HEK293 (cell line): ENCODE measurements around the gene ARAP3.
A peak's percentile ranks its signal among the peaks of the same experiment; 100 is the strongest.

Source experiments
- CTCF ChIA-PET: fragments of 350-600 bp; formaldehyde crosslinking; extraction: SDS; loops from one replicate; lab custom pipeline; 2021; ENCODE audit warnings: antibody characterized with exemption; lab: Yijun Ruan, JAX
- POLR2A ChIA-PET: fragments of 300-600 bp; formaldehyde crosslinking; extraction: SDS; loops from one replicate; lab custom pipeline; 2020; ENCODE audit warnings: antibody characterized with exemption, inconsistent platforms; lab: Yijun Ruan, JAX
- H3K27ac ChIP-seq: fragments of 200-500 bp; sonication (Bioruptor generic); 2 replicates; pipeline ENCODE4 v1.5.1; 2014; ENCODE audit warnings: low read depth, low read length, control low read depth, inconsistent platforms; ENCODE audit errors: extremely low read depth
- H3K36me3 ChIP-seq, 2 experiments: fragments of 200-500 bp in 1 of 2; sonication (Bioruptor generic) in 1 of 2; 1 replicate in 1 of 2; 2 replicates in 1 of 2; pipeline ENCODE4 v1.5.1; 2014 to 2017; ENCODE audit warnings: inconsistent platforms in 2 of 2, low read length in 2 of 2; ENCODE audit not compliant: control insufficient read depth in 2 of 2, insufficient read depth in 1 of 2
- H3K4me1 ChIP-seq: fragments of 200-500 bp; sonication (Bioruptor generic); 2 replicates; pipeline ENCODE4 v1.5.1; 2014; ENCODE audit warnings: mild to moderate bottlenecking, low read length, inconsistent platforms; ENCODE audit not compliant: control insufficient read depth, insufficient read depth
- H3K4me3 ChIP-seq: 2 replicates; pipeline ENCODE4 v1.5.1; 2011; ENCODE audit warnings: low read depth, mild to moderate bottlenecking, control low read depth, low read length, moderate library complexity
- H3K9me3 ChIP-seq: fragments of 200-500 bp; sonication (Bioruptor generic); 2 replicates; pipeline ENCODE4 v1.5.1; 2014; ENCODE audit warnings: low read depth, low read length, inconsistent platforms; ENCODE audit not compliant: control insufficient read depth, insufficient read depth
- KLF9 ChIP-seq: fragments of 450-650 bp; formaldehyde crosslinking; IDR thresholded peaks from 2 replicates; pipeline ENCODE4 v1.5.1; 2016; ENCODE audit warnings: missing biosample characterization, missing genetic modification characterization, low read depth
- SALL2 ChIP-seq: fragments of 450-650 bp; formaldehyde crosslinking; IDR thresholded peaks from 2 replicates; pipeline ENCODE4 v1.5.0; 2017; ENCODE audit warnings: missing biosample characterization, mild to moderate bottlenecking, missing genetic modification characterization, borderline replicate concordance
- SP7 ChIP-seq: fragments of 450-650 bp; formaldehyde crosslinking; IDR thresholded peaks from 2 replicates; pipeline ENCODE4 v1.5.1; 2016; ENCODE audit warnings: missing biosample characterization, missing genetic modification characterization
- TCF7L2 ChIP-seq: IDR thresholded peaks from 2 replicates; pipeline ENCODE4 v1.6.1; 2011; ENCODE audit warnings: low read depth, mild to moderate bottlenecking, inconsistent platforms, low read length, moderate library complexity, borderline replicate concordance
- YY1 ChIP-seq: fragments of 450-650 bp; formaldehyde crosslinking; IDR thresholded peaks from 2 replicates; pipeline ENCODE4 v1.5.1; 2018; ENCODE audit warnings: missing biosample characterization, missing genetic modification characterization
- ZBTB7A ChIP-seq: fragments of 450-650 bp; formaldehyde crosslinking; IDR thresholded peaks from 2 replicates; pipeline ENCODE4 v1.5.1; 2016; ENCODE audit warnings: low read depth, missing biosample characterization, missing genetic modification characterization
- ZEB2 ChIP-seq: fragments of 450-650 bp; formaldehyde crosslinking; IDR thresholded peaks from 2 replicates; pipeline ENCODE4 v1.5.1; 2016; ENCODE audit warnings: missing biosample characterization, missing genetic modification characterization
- ZFHX2 ChIP-seq: fragments of 450-650 bp; formaldehyde crosslinking; conservative IDR thresholded peaks from 2 replicates; pipeline ENCODE4 v1.5.1; 2016; ENCODE audit warnings: missing biosample characterization, missing genetic modification characterization
- ZFP41 ChIP-seq: fragments of 450-650 bp; formaldehyde crosslinking; IDR thresholded peaks from 2 replicates; pipeline ENCODE4 v1.5.1; 2016; ENCODE audit warnings: missing biosample characterization, missing genetic modification characterization, borderline replicate concordance
- ZFP69B ChIP-seq: fragments of 450-650 bp; formaldehyde crosslinking; IDR thresholded peaks from 2 replicates; pipeline ENCODE4 v1.5.1; 2016; ENCODE audit warnings: missing biosample characterization, missing genetic modification characterization
- ZNF132 ChIP-seq: fragments of 450-650 bp; formaldehyde crosslinking; IDR thresholded peaks from 2 replicates; pipeline ENCODE4 v1.5.1; 2017; ENCODE audit warnings: missing biosample characterization, missing genetic modification characterization, borderline replicate concordance
- ZNF19 ChIP-seq: fragments of 450-650 bp; formaldehyde crosslinking; IDR thresholded peaks from 2 replicates; pipeline ENCODE4; 2016; ENCODE audit warnings: missing biosample characterization, missing genetic modification characterization, low read depth
- ZNF221 ChIP-seq: fragments of 450-650 bp; formaldehyde crosslinking; IDR thresholded peaks from 2 replicates; pipeline ENCODE4 v1.5.1; 2017; ENCODE audit warnings: missing biosample characterization, missing genetic modification characterization, borderline replicate concordance
- ZNF621 ChIP-seq: fragments of 450-650 bp; formaldehyde crosslinking; IDR thresholded peaks from 2 replicates; pipeline ENCODE4 v1.5.1; 2017; ENCODE audit warnings: missing biosample characterization, missing genetic modification characterization
- ZNF629 ChIP-seq: fragments of 450-650 bp; formaldehyde crosslinking; IDR thresholded peaks from 2 replicates; pipeline ENCODE4 v1.5.1; 2017; ENCODE audit warnings: missing biosample characterization, missing genetic modification characterization
- ZNF707 ChIP-seq: fragments of 450-650 bp; formaldehyde crosslinking; IDR thresholded peaks from 2 replicates; pipeline ENCODE4 v1.5.1; 2016; ENCODE audit warnings: missing biosample characterization, missing genetic modification characterization
- ZNF791 ChIP-seq: fragments of 450-650 bp; formaldehyde crosslinking; IDR thresholded peaks from 2 replicates; pipeline ENCODE4 v1.5.1; 2016; ENCODE audit warnings: missing biosample characterization, missing genetic modification characterization
- ZSCAN30 ChIP-seq: fragments of 450-650 bp; IDR thresholded peaks from 2 replicates; pipeline ENCODE4 v1.5.1; 2018; ENCODE audit warnings: missing biosample characterization, mild to moderate bottlenecking, missing genetic modification characterization, moderate library complexity
- TF ChIP-seq, protein P1 (sequence below): fragments of 450-650 bp; formaldehyde crosslinking; IDR thresholded peaks from 2 replicates; pipeline ENCODE4 v1.5.1; 2016; ENCODE audit warnings: missing biosample characterization, missing genetic modification characterization
- TF ChIP-seq, protein P2 (sequence below): fragments of 450-650 bp; formaldehyde crosslinking; IDR thresholded peaks from 2 replicates; pipeline ENCODE4 v1.5.1; 2017; ENCODE audit warnings: missing biosample characterization, missing genetic modification characterization
- TF ChIP-seq, protein P3 (sequence below): fragments of 450-650 bp; formaldehyde crosslinking; IDR thresholded peaks from 2 replicates; pipeline ENCODE4 v1.5.1; 2016; ENCODE audit warnings: missing biosample characterization, missing genetic modification characterization, low read depth

The ARAP3 gene

DNA sequence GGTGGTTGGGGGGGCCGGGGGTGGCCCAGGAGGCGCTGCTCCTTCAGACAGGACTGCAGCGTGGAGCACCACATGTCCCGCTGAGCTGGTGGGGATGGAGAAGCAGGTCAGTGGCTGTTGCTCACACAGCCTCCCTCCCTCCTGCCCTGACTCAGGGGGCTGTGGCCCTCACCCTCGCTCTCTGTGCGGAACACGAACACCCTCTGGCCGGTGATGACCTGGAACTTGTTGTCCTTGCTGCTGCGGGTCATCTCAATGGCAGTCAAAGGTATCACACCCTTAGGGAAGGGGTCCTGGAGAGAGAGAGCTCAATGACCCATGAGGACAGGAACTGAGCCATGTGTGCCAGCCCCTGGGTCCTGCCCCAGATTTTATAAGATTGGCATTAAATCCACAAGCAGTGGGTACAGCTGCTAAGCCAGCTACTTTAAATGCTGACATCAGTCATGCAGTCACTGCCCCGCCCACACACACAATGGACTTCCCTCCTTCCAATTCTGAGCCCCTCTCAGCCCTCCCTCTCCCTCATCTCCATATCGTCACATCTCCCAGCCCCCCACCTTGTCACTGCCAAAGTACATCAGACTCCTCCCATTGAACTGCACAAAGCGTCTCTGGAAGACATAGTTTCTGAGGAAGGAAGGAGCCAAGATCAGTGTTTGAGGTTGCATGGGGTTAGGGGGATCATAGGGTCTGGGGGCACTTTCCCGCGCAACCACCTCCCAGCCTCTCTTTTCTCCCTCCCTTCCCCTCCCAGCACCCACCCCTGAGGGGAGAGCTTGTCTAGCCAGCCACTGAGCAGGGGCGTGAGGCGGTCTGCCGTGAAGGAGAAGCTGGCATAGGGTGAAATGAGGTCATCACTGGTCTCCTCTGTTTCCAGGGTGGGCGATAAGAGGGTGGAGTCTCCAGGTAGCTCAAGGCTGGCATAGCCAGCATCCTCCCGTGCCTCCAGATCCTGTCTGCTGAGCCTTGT lies 8.9 kb downstream of the ARAP3 start (continued):
- TF ChIP-seq ZNF221 = no peak
- no peak for TF ChIP-seq ZNF621
- TF ChIP-seq ZFHX2 (tag by site-specific recombination) = peak; percentile 81
- TF ChIP-seq, protein P1, sequence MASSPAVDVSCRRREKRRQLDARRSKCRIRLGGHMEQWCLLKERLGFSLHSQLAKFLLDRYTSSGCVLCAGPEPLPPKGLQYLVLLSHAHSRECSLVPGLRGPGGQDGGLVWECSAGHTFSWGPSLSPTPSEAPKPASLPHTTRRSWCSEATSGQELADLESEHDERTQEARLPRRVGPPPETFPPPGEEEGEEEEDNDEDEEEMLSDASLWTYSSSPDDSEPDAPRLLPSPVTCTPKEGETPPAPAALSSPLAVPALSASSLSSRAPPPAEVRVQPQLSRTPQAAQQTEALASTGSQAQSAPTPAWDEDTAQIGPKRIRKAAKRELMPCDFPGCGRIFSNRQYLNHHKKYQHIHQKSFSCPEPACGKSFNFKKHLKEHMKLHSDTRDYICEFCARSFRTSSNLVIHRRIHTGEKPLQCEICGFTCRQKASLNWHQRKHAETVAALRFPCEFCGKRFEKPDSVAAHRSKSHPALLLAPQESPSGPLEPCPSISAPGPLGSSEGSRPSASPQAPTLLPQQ (tag by site-specific recombination) = no peak
- TF ChIP-seq ZFP41 (tag by site-specific recombination) = no peak
- TF ChIP-seq SP7 (tag by site-specific recombination) = no peak
- no peak for TF ChIP-seq KLF9 (tag by site-specific recombination)
- no peak for TF ChIP-seq ZNF707 (tag by site-specific recombination)
- no peak for TF ChIP-seq ZNF19 (tag by site-specific recombination)
- no peak for TF ChIP-seq SALL2 (tag by site-specific recombination)
- TF ChIP-seq ZSCAN30 = no peak
- 0 out of 2 replicates have a peak, but pooled peaks have one; percentile 33 for TF ChIP-seq ZNF629 (tag by site-specific recombination)

DNA sequence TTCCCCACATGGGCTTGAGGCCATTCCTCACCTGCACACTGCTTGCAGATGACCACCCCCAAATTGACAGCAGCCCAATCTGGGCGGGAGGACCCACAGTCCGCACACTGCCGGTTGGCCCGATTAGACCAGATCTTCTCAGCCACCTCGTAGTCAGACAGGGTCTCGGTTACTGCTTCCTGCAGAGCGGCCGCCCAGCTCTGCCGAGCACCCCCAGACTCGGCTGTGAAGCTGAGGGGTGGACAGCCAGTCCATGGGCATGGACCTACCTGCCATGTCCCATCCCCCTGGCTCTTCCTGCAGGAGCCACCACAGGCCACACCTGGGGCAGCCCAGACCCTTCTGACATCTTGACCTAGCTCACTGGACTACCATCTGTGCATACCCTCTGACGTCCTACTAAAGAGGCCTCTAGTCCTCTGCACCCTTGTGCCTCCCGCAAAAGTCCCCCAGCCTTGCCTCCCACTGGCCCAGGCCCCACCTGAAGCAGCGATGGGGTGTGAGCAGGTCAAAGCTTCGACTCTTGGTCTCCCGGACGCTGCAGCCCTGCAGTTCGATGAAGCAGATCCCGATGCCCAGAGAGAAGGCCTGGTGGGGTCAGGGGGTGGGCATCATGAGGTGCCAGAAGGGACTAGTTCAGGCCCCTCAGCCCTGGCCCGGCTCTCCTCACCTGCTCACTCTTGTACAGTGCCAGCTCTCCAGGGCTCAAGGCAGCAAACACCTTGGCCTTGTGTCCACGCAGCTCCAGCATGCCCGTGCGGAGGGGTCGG lies 9.8 kb downstream of the ARAP3 start:
- no peak overlapping the region for H3K4me3 ChIP-seq
- CTCF ChIA-PET = interaction anchor here (0.5 to 1.2 kb wide), 6 partner anchors 7 to 517 kb away, joined by 3 to 5 read pairs (median 4); no protein-coding TSS in a partner anchor
- POLR2A ChIA-PET = interaction anchor here (1.5 kb wide), 1 partner anchor 14 kb away, joined by 4 read pairs; no protein-coding TSS in a partner anchor
- H3K9me3 ChIP-seq = no peaks in the 10 kb centered on the region
- H3K36me3 ChIP-seq = peaks cover 0 to 9% of the 10 kb centered on the region in 2 experiments; a peak in 1 of 3 replicates
- no peak overlapping the region for H3K27ac ChIP-seq
- no peak for TF ChIP-seq ZEB2 (tag by site-specific recombination)
- TF ChIP-seq ZNF791 (tag by site-specific recombination) = no peak
- TF ChIP-seq ZBTB7A (tag by site-specific recombination) = no peak
- no peak for TF ChIP-seq ZNF132 (tag by site-specific recombination)
- TF ChIP-seq, protein P2, sequence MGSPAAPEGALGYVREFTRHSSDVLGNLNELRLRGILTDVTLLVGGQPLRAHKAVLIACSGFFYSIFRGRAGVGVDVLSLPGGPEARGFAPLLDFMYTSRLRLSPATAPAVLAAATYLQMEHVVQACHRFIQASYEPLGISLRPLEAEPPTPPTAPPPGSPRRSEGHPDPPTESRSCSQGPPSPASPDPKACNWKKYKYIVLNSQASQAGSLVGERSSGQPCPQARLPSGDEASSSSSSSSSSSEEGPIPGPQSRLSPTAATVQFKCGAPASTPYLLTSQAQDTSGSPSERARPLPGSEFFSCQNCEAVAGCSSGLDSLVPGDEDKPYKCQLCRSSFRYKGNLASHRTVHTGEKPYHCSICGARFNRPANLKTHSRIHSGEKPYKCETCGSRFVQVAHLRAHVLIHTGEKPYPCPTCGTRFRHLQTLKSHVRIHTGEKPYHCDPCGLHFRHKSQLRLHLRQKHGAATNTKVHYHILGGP = no peak
- TF ChIP-seq TCF7L2 = no peak
- TF ChIP-seq ZFP69B = no peak
- TF ChIP-seq, protein P1 (tag by site-specific recombination) = no peak
- TF ChIP-seq YY1 (tag by site-specific recombination) = no peak
- TF ChIP-seq, protein P3, sequence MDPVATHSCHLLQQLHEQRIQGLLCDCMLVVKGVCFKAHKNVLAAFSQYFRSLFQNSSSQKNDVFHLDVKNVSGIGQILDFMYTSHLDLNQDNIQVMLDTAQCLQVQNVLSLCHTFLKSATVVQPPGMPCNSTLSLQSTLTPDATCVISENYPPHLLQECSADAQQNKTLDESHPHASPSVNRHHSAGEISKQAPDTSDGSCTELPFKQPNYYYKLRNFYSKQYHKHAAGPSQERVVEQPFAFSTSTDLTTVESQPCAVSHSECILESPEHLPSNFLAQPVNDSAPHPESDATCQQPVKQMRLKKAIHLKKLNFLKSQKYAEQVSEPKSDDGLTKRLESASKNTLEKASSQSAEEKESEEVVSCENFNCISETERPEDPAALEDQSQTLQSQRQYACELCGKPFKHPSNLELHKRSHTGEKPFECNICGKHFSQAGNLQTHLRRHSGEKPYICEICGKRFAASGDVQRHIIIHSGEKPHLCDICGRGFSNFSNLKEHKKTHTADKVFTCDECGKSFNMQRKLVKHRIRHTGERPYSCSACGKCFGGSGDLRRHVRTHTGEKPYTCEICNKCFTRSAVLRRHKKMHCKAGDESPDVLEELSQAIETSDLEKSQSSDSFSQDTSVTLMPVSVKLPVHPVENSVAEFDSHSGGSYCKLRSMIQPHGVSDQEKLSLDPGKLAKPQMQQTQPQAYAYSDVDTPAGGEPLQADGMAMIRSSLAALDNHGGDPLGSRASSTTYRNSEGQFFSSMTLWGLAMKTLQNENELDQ (tag by site-specific recombination) = no peak
- H3K4me1 ChIP-seq = no peaks in the 10 kb centered on the region
